ENCODE results near the gene CMYA5. TPM values are rescaled to one million over a fixed set of nuclear protein-coding genes. Genes with fewer than 3 reads are reported as not detected.

Gene CMYA5
- total RNA-seq, 1 experiment from 2014 or later: 0.15 TPM

DNA sequence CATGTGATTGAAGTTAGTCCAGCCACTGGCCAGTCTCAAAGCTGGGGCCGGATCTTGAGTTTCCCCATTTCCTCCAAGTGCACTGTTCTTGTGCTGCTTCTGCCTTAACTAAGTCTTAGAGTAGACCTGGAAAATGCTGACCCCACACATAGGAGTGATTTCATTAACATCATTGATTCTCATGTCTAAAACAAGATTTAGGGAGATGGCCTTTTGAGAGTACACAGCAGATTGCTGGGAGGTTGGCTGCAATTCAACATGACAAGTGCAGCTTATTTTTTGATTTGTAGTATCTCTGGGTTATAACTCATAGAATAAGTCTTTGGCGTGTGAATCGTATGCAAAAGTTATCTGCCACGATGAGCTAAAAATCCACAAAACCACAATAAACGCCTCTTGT, 131.0 kb downstream of the CMYA5 start:
- H3K4me2 ChIP-seq (ENCODE audit: low read length): no peak overlapping the region
- H3K4me1 ChIP-seq (ENCODE audit: insufficient read depth, low read length): no peaks in the 10 kb centered on the region
- no peaks in the 10 kb centered on the region for H3K79me2 ChIP-seq (ENCODE audit: low read length)
- no TSS peak for BruUV-seq (replicated peaks)
- no peaks in the 10 kb centered on the region for H4K20me1 ChIP-seq (ENCODE audit: low read length)
- ATAC-seq (no peak), DNase-seq (no peak)
- TF ChIP-seq CTCF (conservative IDR thresholded peaks at IDR 0.05; ENCODE audit: low read depth, low read length) (no peak), EZH2 (IDR thresholded peaks at IDR 0.05; ENCODE audit: low read length, unreplicated experiment) (no peak), EZH2phosphoT487 (IDR thresholded peaks at IDR 0.05; ENCODE audit: borderline replicate concordance, low read length) (no peak)
- H3K4me3 ChIP-seq (ENCODE audit: low read length): no peak overlapping the region
- no peak overlapping the region for H3K27ac ChIP-seq (ENCODE audit: low read length)
- no peaks in the 10 kb centered on the region for H3K36me3 ChIP-seq (ENCODE audit: low read depth, low read length)
- peaks cover 27% of the 10 kb centered on the region for H3K27me3 ChIP-seq (ENCODE audit: low read length)
- ChIA-PET CTCF (no interaction called here), POLR2A (ENCODE audit: unreplicated experiment) (no interaction called here)
- H2AFZ ChIP-seq (ENCODE audit: low read length): no peak overlapping the region
- no peaks in the 10 kb centered on the region for H3K9me2 ChIP-seq (replicated peaks; ENCODE audit: low read length)
- H3K9me3 ChIP-seq (ENCODE audit: low read length): no peaks in the 10 kb centered on the region
- H3K9ac ChIP-seq (ENCODE audit: low read length): no peak overlapping the region
- no peaks in the 10 kb centered on the region for H3F3A ChIP-seq (ENCODE audit: low read length, unreplicated experiment)
- intact Hi-C loops (cut with micrococcal nuclease): no loop called here

DNA sequence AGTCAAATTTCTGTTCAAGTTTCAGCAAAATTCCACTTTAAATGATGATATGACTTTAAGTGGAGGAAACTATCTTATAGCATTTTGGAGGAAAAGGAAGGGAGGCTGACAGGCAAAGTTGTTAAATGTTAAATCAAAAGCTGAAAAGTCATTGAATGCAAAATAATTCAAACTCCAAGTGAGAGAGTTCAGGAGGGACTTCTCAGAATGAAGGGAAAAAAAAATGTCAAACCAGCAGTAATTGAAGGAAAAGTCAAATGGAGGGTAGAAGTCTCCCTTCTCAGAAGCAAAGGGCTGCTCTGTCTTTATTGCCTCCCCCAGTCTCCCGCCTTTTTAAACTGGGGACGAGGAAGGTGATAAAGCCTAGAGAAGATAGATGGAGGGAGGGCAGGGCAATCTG, 134.8 kb downstream of the CMYA5 start:
- Histone ChIP-seq H3K4me3 (ENCODE audit: low read length) (no peak overlapping the region), H3K9ac (ENCODE audit: low read length) (no peak overlapping the region), H3K4me2 (ENCODE audit: low read length) (no peak overlapping the region), H3K9me3 (ENCODE audit: low read length) (no peaks in the 10 kb centered on the region), H3K27ac (ENCODE audit: low read length) (no peak overlapping the region), H3K36me3 (ENCODE audit: low read depth, low read length) (no peaks in the 10 kb centered on the region), H3K9me2 (replicated peaks; ENCODE audit: low read length) (no peaks in the 10 kb centered on the region), H4K20me1 (ENCODE audit: low read length) (no peaks in the 10 kb centered on the region), H3F3A (ENCODE audit: low read length, unreplicated experiment) (no peaks in the 10 kb centered on the region), H3K27me3 (ENCODE audit: low read length) (peaks cover 25% of the 10 kb centered on the region), H2AFZ (ENCODE audit: low read length) (no peak overlapping the region), H3K79me2 (ENCODE audit: low read length) (no peaks in the 10 kb centered on the region), H3K4me1 (ENCODE audit: insufficient read depth, low read length) (no peaks in the 10 kb centered on the region)
- POLR2A ChIA-PET (ENCODE audit: unreplicated experiment): no interaction called here
- CTCF ChIA-PET: no interaction called here
- DNase-seq (no peak), ATAC-seq (no peak)
- intact Hi-C loops (cut with micrococcal nuclease): no loop called here
- TF ChIP-seq EZH2phosphoT487 (IDR thresholded peaks at IDR 0.05; ENCODE audit: borderline replicate concordance, low read length) (no peak), CTCF (conservative IDR thresholded peaks at IDR 0.05; ENCODE audit: low read depth, low read length) (no peak), EZH2 (IDR thresholded peaks at IDR 0.05; ENCODE audit: low read length, unreplicated experiment) (no peak)
- BruUV-seq (replicated peaks): no TSS peak

- intact Hi-C loops (cut with micrococcal nuclease): no loop called here
- Histone ChIP-seq H3K9me3 (ENCODE audit: low read length) (no peaks in the 10 kb centered on the region), H3K27ac (ENCODE audit: low read length) (no peak overlapping the region), H4K20me1 (ENCODE audit: low read length) (no peaks in the 10 kb centered on the region), H3K4me3 (ENCODE audit: low read length) (no peak overlapping the region), H3K4me1 (ENCODE audit: insufficient read depth, low read length) (no peaks in the 10 kb centered on the region), H3K4me2 (ENCODE audit: low read length) (no peak overlapping the region), H2AFZ (ENCODE audit: low read length) (no peak overlapping the region), H3K36me3 (ENCODE audit: low read depth, low read length) (no peaks in the 10 kb centered on the region), H3K27me3 (ENCODE audit: low read length) (peaks cover 27% of the 10 kb centered on the region), H3F3A (ENCODE audit: low read length, unreplicated experiment) (no peaks in the 10 kb centered on the region), H3K9ac (ENCODE audit: low read length) (no peak overlapping the region), H3K9me2 (replicated peaks; ENCODE audit: low read length) (no peaks in the 10 kb centered on the region), H3K79me2 (ENCODE audit: low read length) (no peaks in the 10 kb centered on the region)
- CTCF ChIA-PET: no interaction called here
- BruUV-seq (replicated peaks): no TSS peak
- ATAC-seq (no peak), DNase-seq (no peak)
- POLR2A ChIA-PET (ENCODE audit: unreplicated experiment): no interaction called here
- TF ChIP-seq EZH2 (IDR thresholded peaks at IDR 0.05; ENCODE audit: low read length, unreplicated experiment): no peak
- no peak for TF ChIP-seq EZH2phosphoT487 (IDR thresholded peaks at IDR 0.05; ENCODE audit: borderline replicate concordance, low read length)
Measured at GRCh38 chr5:79825802-79826201, 136.2 kb downstream of the CMYA5 start.
